Inflammatory macrophage (primary cell): Measurements from ENCODE around the gene SLC13A5.
"Not testable (repeated sequence)": the region's sequence is repeated elsewhere in the genome, so short reads cannot be mapped to it uniquely, and the experiment has no call there.

ENCODE experiments used
- DNase-seq, 2 donors: peaks; one replicate each; pipeline ENCODE4 v3.0.0-alpha.2; 2020 to 2022

The SLC13A5 gene

GRCh38 chr17:6660101-6660500 lies 53.1 kb downstream of the SLC13A5 start:
- DNase-seq = peak; percentile 66 to 78

DNA sequence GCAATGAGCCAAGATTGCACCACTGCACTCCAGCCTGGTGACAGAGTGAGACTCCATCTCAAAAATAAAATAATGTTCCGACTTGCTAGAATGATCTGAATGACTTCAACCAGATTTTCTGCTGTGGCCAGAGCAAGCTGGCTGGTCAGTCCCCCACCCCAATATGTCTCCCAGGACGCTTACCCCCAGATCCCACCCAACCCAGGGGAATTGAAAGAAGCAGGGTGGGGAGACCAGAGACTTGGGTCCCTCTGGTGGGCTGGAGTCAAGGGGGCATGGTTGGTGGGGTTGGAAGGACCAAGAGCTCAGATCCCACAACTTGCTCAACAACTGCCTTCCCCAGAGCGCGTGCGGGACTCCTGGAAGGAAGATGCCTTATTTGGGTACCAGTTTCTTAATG lies 54.8 kb downstream of the SLC13A5 start:
- not testable (repeated sequence) for DNase-seq

- DNase-seq = no peak
Measured at GRCh38 chr17:6657633-6658287, 55.4 kb downstream of the SLC13A5 start.

GRCh38 chr17:6656797-6657632 lies 56.2 kb downstream of the SLC13A5 start:
- not testable (repeated sequence) for DNase-seq

GRCh38 chr17:6655732-6656361 lies 57.3 kb downstream of the SLC13A5 start:
- not testable (repeated sequence) for DNase-seq

GRCh38 chr17:6654841-6655731 lies 58.1 kb downstream of the SLC13A5 start:
- DNase-seq = peak in 1 of 2 donors; percentile 51

DNA sequence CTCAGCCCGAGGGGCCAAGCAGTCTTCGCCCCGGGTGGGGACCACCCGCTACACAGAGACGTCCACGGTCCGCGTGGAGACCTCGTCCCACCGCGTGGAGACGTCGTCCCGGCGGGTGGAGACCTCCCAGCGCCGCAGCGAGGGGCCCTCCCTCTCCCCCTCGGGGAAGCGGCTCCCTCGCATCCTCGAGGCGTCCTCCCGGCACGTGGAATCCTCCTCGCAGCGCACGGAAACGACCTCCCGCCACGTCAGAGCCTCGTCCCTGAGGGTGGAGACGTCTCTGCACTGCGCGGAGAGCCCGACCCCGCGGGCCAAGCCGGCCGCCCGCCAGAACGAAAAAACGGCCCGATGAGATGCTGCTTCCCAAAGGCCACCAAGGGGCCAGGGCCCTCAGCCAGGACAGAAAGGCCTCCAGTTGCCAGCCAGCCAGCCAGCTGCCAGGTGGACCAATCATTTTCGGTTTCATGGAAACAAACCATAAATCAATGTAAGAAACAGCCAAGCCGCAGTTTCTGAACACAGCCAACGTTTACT lies 61.2 kb downstream of the SLC13A5 start:
- DNase-seq = peak in 1 of 2 donors; percentile 14

- DNase-seq = peak; percentile 97 to 98
Measured at GRCh38 chr17:6651354-6651918, 61.7 kb downstream of the SLC13A5 start, which contains the start of the genes C17orf100 and MED31. TSS of gene C17orf100 (plus strand) at chr17:6651762. CDS start at chr17:6651914, 152 bp downstream. TSS of gene MED31 (minus strand) at chr17:6651605. CDS start at chr17:6651528, 77 bp downstream.

DNA sequence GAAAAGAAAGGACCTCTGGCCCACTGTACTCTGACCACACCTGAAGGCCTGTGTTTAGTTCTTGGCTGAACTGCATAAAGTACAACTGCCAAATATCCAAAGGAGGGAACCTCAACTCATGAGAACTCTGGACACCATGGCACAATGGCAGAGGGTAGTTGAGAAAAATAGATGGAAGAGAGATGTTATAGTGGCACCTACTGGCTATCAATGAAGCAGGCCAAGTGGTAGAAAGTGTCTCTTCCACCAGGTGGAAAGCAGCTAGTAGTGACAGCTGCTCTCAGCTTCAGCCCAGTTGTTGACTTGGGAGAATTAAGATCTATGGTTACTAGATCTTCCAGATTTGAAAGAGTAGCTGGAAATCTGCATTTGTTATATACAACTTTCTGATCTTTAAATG lies 65.0 kb downstream of the SLC13A5 start:
- peak; percentile 17 to 31 for DNase-seq

- DNase-seq = no peak
Measured at GRCh38 chr17:6643451-6644125, 69.6 kb downstream of the SLC13A5 start.

DNA sequence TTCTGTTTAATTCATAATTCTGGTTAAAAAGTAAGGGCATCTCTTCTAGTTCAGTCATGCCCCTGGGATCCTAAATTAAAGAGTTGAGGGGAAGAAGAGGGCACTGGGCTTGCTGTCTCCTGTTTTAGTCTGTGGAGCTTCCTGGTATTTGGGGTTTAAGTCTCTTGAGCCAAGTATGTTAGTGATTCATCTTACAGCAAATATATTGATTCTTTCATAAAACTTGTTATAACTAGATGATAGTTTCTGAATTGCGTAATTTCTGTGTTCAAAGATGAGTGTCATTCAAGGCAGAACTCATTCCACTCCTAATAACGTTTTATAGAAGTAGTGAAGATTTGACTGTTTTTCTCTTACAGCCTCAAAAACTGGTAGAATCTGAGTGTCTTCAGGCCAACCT lies 70.6 kb downstream of the SLC13A5 start:
- no peak for DNase-seq

GRCh38 chr17:6641247-6641863 lies 71.8 kb downstream of the SLC13A5 start:
- peak; percentile 17 to 37 for DNase-seq

GRCh38 chr17:6640536-6641246 lies 72.5 kb downstream of the SLC13A5 start, which contains the start of the genes KIAA0753 and TXNDC17:
TSS of gene KIAA0753 (minus strand) at chr17:6640711. CDS start at chr17:6635103, 5,608 bp downstream.
TSS of gene TXNDC17 (plus strand) at chr17:6641060. CDS start at chr17:6641083, 23 bp downstream.
- peak; percentile 93 to 96 for DNase-seq

GRCh38 chr17:6639586-6640535 lies 73.3 kb downstream of the SLC13A5 start:
- peak; percentile 33 to 56 for DNase-seq

GRCh38 chr17:6639014-6639585 lies 74.1 kb downstream of the SLC13A5 start:
- DNase-seq = no peak

DNA sequence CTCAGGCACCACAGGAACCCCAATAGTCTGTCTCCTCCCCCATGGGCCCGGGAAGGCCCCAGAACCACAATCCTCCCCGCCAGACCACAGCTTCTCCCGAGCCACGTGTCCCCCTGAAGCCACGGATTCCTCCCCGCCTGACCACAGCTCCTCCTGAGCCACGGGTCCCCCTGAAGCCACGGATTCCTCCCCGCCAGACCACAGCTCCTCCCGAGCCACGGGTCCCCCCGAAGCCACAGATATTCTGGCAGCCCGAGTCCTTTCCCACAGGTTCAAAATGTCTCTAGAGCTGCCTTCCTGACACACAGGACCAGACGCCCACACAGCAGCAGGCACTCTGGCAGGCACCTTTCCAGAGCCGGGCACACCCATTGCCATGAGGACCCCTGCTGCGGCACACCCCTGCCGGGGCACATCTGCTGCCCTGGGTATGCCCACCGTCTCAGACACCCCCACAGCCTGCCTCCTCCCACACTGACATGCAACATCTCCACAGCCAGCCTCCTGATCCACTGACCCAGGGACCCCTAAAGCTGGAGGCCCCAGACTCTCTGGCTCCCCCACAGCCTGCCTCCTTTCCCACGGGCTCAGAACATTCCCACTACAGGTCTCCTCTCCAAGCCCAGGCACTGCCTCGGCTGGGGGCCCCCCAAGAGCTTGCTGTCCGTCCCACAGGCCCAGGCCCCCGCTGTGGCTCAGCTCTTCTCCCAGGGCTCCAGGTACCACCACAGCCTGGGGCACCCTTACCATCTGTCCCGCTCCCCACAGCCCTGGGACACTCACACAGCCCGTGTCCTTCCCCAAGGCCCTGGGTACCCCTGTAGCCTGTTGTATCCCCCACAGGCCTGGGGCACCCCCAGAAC lies 74.9 kb downstream of the SLC13A5 start:
- DNase-seq = no peak

DNA sequence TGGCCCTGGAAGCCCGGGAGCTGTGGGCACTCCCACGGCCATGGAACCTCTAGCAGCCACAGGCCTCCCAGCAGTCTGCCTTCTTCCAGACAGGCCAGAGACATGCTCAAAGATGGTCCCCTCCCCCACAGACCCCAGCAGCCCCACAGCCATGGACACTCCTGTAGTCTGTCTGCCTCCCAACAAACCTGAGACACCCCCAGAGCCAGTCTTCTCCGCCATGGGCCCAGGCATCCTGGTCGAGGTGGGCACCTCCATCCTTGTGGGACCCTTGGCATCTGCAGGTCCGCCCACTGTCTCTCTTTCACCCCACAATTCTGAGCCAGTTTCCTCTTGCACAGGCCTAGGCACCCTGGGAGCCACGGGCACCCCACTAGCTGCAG lies 75.7 kb downstream of the SLC13A5 start:
- no peak for DNase-seq
